H1 (cell line): Measurements from ENCODE around the gene TCL1A. TPM values are rescaled to one million over a fixed set of nuclear protein-coding genes. Genes with fewer than 3 reads are reported as not detected.

Experiments
- CTCF ChIA-PET: fragments of 300-600 bp; sonication (Branson Sonifier 250); formaldehyde crosslinking; loops from one replicate; lab custom pipeline; 2021; ENCODE audit not compliant: partially characterized antibody; lab: Charles Lee
- POLR2A ChIA-PET: fragments of 300-600 bp; sonication (Branson Sonifier 250); formaldehyde crosslinking; loops from one replicate; lab custom pipeline; 2021; ENCODE audit warnings: inconsistent platforms; ENCODE audit not compliant: partially characterized antibody; lab: Charles Lee
- DNase-seq, 2 experiments: peaks; one replicate each; pipeline versions ENCODE4 v3.0.0 to v3.0.0-alpha.2; 2010 to 2022; ENCODE audit warnings: low spot score in 2 of 2, low read depth in 1 of 2, mixed read lengths in 1 of 2
- FAIRE-seq: peaks from 2 replicates; lab custom pipeline; 2011; peaks lifted over from hg19 to GRCh38; lab: Jason Lieb, UNC
- H2AFZ ChIP-seq: 2 replicates; pipeline ENCODE4 v1.8.1; 2012; ENCODE audit warnings: low read length, inconsistent platforms
- H2AK5ac ChIP-seq: 2 replicates; pipeline ENCODE4 v1.6.1; 2013; ENCODE audit warnings: low read depth, low read length
- H2BK120ac ChIP-seq: replicated peaks from 2 replicates; pipeline ENCODE3; 2013; ENCODE audit warnings: low read depth, low read length, inconsistent platforms
- H2BK12ac ChIP-seq: 2 replicates; pipeline ENCODE4 v1.6.1; 2013; ENCODE audit warnings: low read depth, low read length
- H2BK15ac ChIP-seq: 2 replicates; pipeline ENCODE4 v1.6.1; 2013; ENCODE audit warnings: low read length
- H2BK20ac ChIP-seq: 2 replicates; pipeline ENCODE4 v1.6.1; 2013; ENCODE audit warnings: low read length
- H2BK5ac ChIP-seq: 2 replicates; pipeline ENCODE4 v1.6.1; 2013; ENCODE audit warnings: low read depth, low read length
- H3K14ac ChIP-seq: 2 replicates; pipeline ENCODE4 v1.6.1; 2013; ENCODE audit warnings: inconsistent platforms; ENCODE audit not compliant: insufficient read length
- H3K18ac ChIP-seq: 2 replicates; pipeline ENCODE4 v1.6.1; 2013; ENCODE audit warnings: low read length; ENCODE audit errors: extremely low read depth
- H3K23ac ChIP-seq: 2 replicates; pipeline ENCODE4 v1.6.1; 2013; ENCODE audit warnings: inconsistent platforms; ENCODE audit not compliant: insufficient read length
- H3K23me2 ChIP-seq: 2 replicates; pipeline ENCODE4 v1.6.1; 2013; ENCODE audit warnings: low read depth, low read length
- H3K27ac ChIP-seq: 2 replicates; pipeline ENCODE4 v1.6.1; 2011; ENCODE audit warnings: low read depth, low read length, inconsistent platforms
- H3K27me3 ChIP-seq, 4 experiments: replicated peaks in 1 of 4; 1 replicate in 1 of 4; 2 replicates in 3 of 4; pipeline versions ENCODE4 v1.6.1 to v1.8.1; 2011 to 2013; ENCODE audit warnings: low read length in 3 of 4, mild to moderate bottlenecking in 3 of 4, inconsistent platforms in 2 of 4, mixed read lengths in 2 of 4, moderate library complexity in 1 of 4; ENCODE audit not compliant: control insufficient read depth in 3 of 4, insufficient read depth in 3 of 4; ENCODE audit errors: extremely low read depth in 1 of 4
- H3K36me3 ChIP-seq, 4 experiments: 2 replicates each; pipeline versions ENCODE4 v1.6.1 to v1.8.1; 2011 to 2013; ENCODE audit warnings: mild to moderate bottlenecking in 4 of 4, low read length in 3 of 4, moderate library complexity in 2 of 4, control low read depth in 1 of 4, inconsistent platforms in 1 of 4; ENCODE audit not compliant: insufficient read depth in 4 of 4, control insufficient read depth in 2 of 4
- H3K4ac ChIP-seq: replicated peaks from 2 replicates; pipeline ENCODE3; 2013; ENCODE audit warnings: low read length, low read depth, mixed read lengths, inconsistent platforms; ENCODE audit not compliant: insufficient read length
- H3K4me1 ChIP-seq, 4 experiments: replicated peaks in 1 of 4; 1 replicate in 1 of 4; 2 replicates in 3 of 4; pipeline versions ENCODE4 v1.6.1 to v1.8.1; 2011 to 2013; ENCODE audit warnings: low read length in 3 of 4, inconsistent platforms in 2 of 4, mixed read lengths in 1 of 4; ENCODE audit not compliant: insufficient read depth in 4 of 4, control insufficient read depth in 3 of 4
- H3K4me2 ChIP-seq, 2 experiments: 2 replicates each; pipeline versions ENCODE4 v1.6.1 to v1.8.1; 2011 to 2013; ENCODE audit warnings: low read depth in 2 of 2, low read length in 2 of 2, control low read depth in 1 of 2, inconsistent platforms in 1 of 2, mild to moderate bottlenecking in 1 of 2; ENCODE audit not compliant: insufficient read depth in 1 of 2
- H3K4me3 ChIP-seq, 4 experiments: fragments of 200-600, 300-600 bp in 1 of 4; sonication (generic), shearing (Covaris generic), sonication (Bioruptor Twin) in 1 of 4; 2 replicates each; pipeline versions ENCODE4 v1.5.1 to v1.8.1; 2011 to 2016; ENCODE audit warnings: low read length in 4 of 4, low read depth in 3 of 4, control low read depth in 2 of 4, inconsistent platforms in 2 of 4, mild to moderate bottlenecking in 2 of 4, mixed read lengths in 1 of 4, moderate library complexity in 1 of 4; ENCODE audit not compliant: insufficient read depth in 2 of 4; ENCODE audit errors: extremely low read depth in 1 of 4
- H3K56ac ChIP-seq: replicated peaks from 2 replicates; pipeline ENCODE3; 2013; ENCODE audit warnings: low read depth, mild to moderate bottlenecking, mixed read lengths, low read length, inconsistent platforms; ENCODE audit not compliant: insufficient read length
- H3K79me1 ChIP-seq: 2 replicates; pipeline ENCODE4 v1.6.1; 2013; ENCODE audit warnings: low read depth, low read length, control low read depth
- H3K79me2 ChIP-seq, 2 experiments: 2 replicates each; pipeline versions ENCODE4 v1.6.1 to v1.8.1; 2012 to 2013; ENCODE audit warnings: low read length in 2 of 2, mild to moderate bottlenecking in 2 of 2, inconsistent platforms in 1 of 2; ENCODE audit not compliant: insufficient read depth in 2 of 2, control insufficient read depth in 1 of 2
- H3K9ac ChIP-seq, 4 experiments: replicated peaks in 1 of 4; 1 replicate in 1 of 4; 2 replicates in 3 of 4; pipeline versions ENCODE4 v1.6.1 to v1.8.1; 2011 to 2013; ENCODE audit warnings: low read depth in 3 of 4, low read length in 3 of 4, control low read depth in 2 of 4, mild to moderate bottlenecking in 2 of 4, moderate library complexity in 2 of 4, inconsistent platforms in 1 of 4; ENCODE audit errors: extremely low read depth in 1 of 4
- H3K9me3 ChIP-seq, 2 experiments: 2 replicates each; pipeline versions ENCODE4 v1.6.1 to v1.8.1; 2012 to 2013; ENCODE audit warnings: mild to moderate bottlenecking in 2 of 2, moderate library complexity in 2 of 2, control low read depth in 1 of 2, inconsistent platforms in 1 of 2, low read depth in 1 of 2, low read length in 1 of 2, mixed read lengths in 1 of 2; ENCODE audit not compliant: insufficient read depth in 2 of 2
- H4K20me1 ChIP-seq, 2 experiments: replicated peaks in 1 of 2; 2 replicates each; pipeline versions ENCODE3 to v1.8.1; 2011 to 2013; ENCODE audit warnings: inconsistent platforms in 2 of 2, low read length in 2 of 2, mild to moderate bottlenecking in 1 of 2; ENCODE audit not compliant: insufficient read depth in 2 of 2, control insufficient read depth in 1 of 2
- H4K5ac ChIP-seq: 2 replicates; pipeline ENCODE4 v1.6.1; 2013; ENCODE audit warnings: low read length, low read depth, mixed read lengths, inconsistent platforms; ENCODE audit not compliant: insufficient read length
- H4K8ac ChIP-seq: 2 replicates; pipeline ENCODE4 v1.8.0; 2013; ENCODE audit warnings: mild to moderate bottlenecking, moderate library complexity, low read length, inconsistent platforms; ENCODE audit not compliant: insufficient read depth; ENCODE audit errors: extremely low read depth
- H4K91ac ChIP-seq: replicated peaks from 2 replicates; pipeline ENCODE3; 2013; ENCODE audit warnings: low read length, mixed read lengths, inconsistent platforms; ENCODE audit not compliant: insufficient read length
- BACH1 ChIP-seq: IDR thresholded peaks from 2 replicates; pipeline ENCODE4 v1.6.1; 2012; ENCODE audit warnings: low read length, improper control_type of control experiment
- FOSL1 ChIP-seq: IDR thresholded peaks from 2 replicates; pipeline ENCODE4 v1.6.1; 2011; ENCODE audit warnings: mild to moderate bottlenecking, low read depth, low read length, moderate library complexity; ENCODE audit not compliant: insufficient read depth
- GABPA ChIP-seq: IDR thresholded peaks from 2 replicates; pipeline ENCODE4 v1.6.1; 2011; ENCODE audit warnings: mild to moderate bottlenecking, low read length, moderate library complexity, borderline replicate concordance; ENCODE audit not compliant: insufficient read depth
- MAFK ChIP-seq: IDR thresholded peaks from 2 replicates; pipeline ENCODE4 v1.6.1; 2012; ENCODE audit warnings: low read depth, mild to moderate bottlenecking, improper control_type of control experiment, low read length
- USF2 ChIP-seq: IDR thresholded peaks from 2 replicates; pipeline ENCODE4 v1.6.1; 2011; ENCODE audit warnings: low read length, improper control_type of control experiment
- WGBS, 2 experiments: shearing (Covaris generic) in 1 of 2; methylation state at CpG; one replicate each; pipeline versions ENCODE4 v1.1.6 to v1.1.7; 2013 to 2015; ENCODE audit warnings: low lambda C conversion rate in 2 of 2, mixed read lengths in 2 of 2, inconsistent platforms in 1 of 2, low coverage in 1 of 2, missing lambda C conversion rate in 1 of 2; ENCODE audit not compliant: insufficient replicate concordance in 2 of 2, insufficient coverage in 1 of 2, insufficient read length in 1 of 2; ENCODE audit errors: extremely low coverage in 1 of 2, missing lambda C conversion rate in 1 of 2; 5-methylcytosine and 5-hydroxymethylcytosine counted together
- polyA plus RNA-seq, 7 experiments: library from polyadenylated mRNA; depleted of rRNA in 3 of 7; stranded (reverse) in 5 of 7; unstranded in 2 of 7; fragments of >200 nt in 5 of 7; fragments of 200-250 nt in 2 of 7; gene quantifications; 1 replicate in 5 of 7; 2 replicates in 1 of 7; 4 replicates in 1 of 7; pipeline versions ENCODE4 v1.2.1 to v1.2.3, GENCODE V29; 2011 to 2013; ENCODE audit warnings: missing spikeins in 2 of 7, mixed read lengths in 2 of 7
- total RNA-seq: library from RNA; stranded (reverse); fragmentation: NEBNext Ultra II Directional; extraction: Animal tissue kit (Norgen Biotek cat#: 25700); gene quantifications from 2 replicates; pipeline ENCODE4 v1.2.1, GENCODE V29; 2021

The TCL1A gene
- total and polyA plus RNA-seq, 2 of the 8 experiments (the other 6 are each of a cell fraction or from before 2014, with no cell fraction given), result 0.35 to 7.6 TPM

GRCh38 chr14:95662376-95663186 is 51.3 kb downstream of the TCL1A start:
- Histone ChIP-seq H3K27ac (no peak overlapping the region), H3K14ac (no peak overlapping the region), H3K18ac (no peak overlapping the region), H2BK20ac (no peak overlapping the region), H2AK5ac (no peak overlapping the region), H2BK15ac (no peak overlapping the region), H4K20me1 (peaks cover 0 to 1% of the 10 kb centered on the region in 2 experiments), H3K9me3 (no peaks in the 10 kb centered on the region), H4K91ac (no peak overlapping the region), H3K79me1 (no peaks in the 10 kb centered on the region), H3K4ac (no peak overlapping the region), H3K9ac (no peak overlapping the region), H3K4me3 (no peak overlapping the region), H2BK12ac (no peak overlapping the region), H2AFZ (peak overlapping the region; percentile 84), H4K5ac (no peak overlapping the region), H3K27me3 (peaks cover 0 to 3% (median 0%) of the 10 kb centered on the region in 4 experiments; a peak in 5 of 7 replicates), H3K4me2 (no peak overlapping the region), H2BK120ac (no peak overlapping the region), H3K23ac (no peak overlapping the region), H3K56ac (no peak overlapping the region), H4K8ac (no peak overlapping the region), H3K36me3 (no peaks in the 10 kb centered on the region), H3K4me1 (peaks cover 3 to 10% (median 6%) of the 10 kb centered on the region in 4 experiments), H3K79me2 (no peaks in the 10 kb centered on the region), H2BK5ac (no peak overlapping the region), H3K23me2 (0 out of 2 replicates have a peak, but pooled peaks cover 1% of the 10 kb centered on the region)
- no peak for FAIRE-seq
- POLR2A ChIA-PET, result no interaction called here
- CTCF ChIA-PET, result interaction anchor here (0.6 to 1.8 kb wide), 5 partner anchors 11 to 435 kb away, joined by 3 to 5 read pairs (median 3); no protein-coding TSS in a partner anchor
- WGBS, 2 experiments, result 81% methylated on average over 4 of the region's 4 CpGs; no CpG with 5 or more reads in 1 of the 2 experiments
- TF ChIP-seq USF2, result peak; percentile 18; the same call in 1 of the 2 replicates
- no peak for TF ChIP-seq FOSL1
- peak; percentile 22; the same call in 1 of the 2 replicates for TF ChIP-seq MAFK
- TF ChIP-seq BACH1, result peak; percentile 70
- TF ChIP-seq GABPA, result no peak
- no peak for DNase-seq
